Measurements from ENCODE around the gene DCTN3. TPM values are rescaled to one million over a fixed set of nuclear protein-coding genes. Genes with fewer than 3 reads are reported as not detected.

Gene DCTN3
- total and polyA plus RNA-seq, 9 of the 15 experiments (the other 6 are each of a cell fraction or from before 2014, with no cell fraction given), result 11.0 to 51.0 (median 41.9) TPM

- Histone ChIP-seq H2AFZ (ENCODE audit: low read depth, low read length) (no peak overlapping the region), H3K4me3 (no peak overlapping the region), H3K79me2 (ENCODE audit: control insufficient read depth, insufficient read depth, low read length) (no peaks in the 10 kb centered on the region), H3K9me3 (replicated peaks; ENCODE audit: control insufficient read depth, insufficient read depth, low read depth, low read length) (no peaks in the 10 kb centered on the region), H3K36me3 (ENCODE audit: control insufficient read depth, insufficient read depth, low read length) (no peaks in the 10 kb centered on the region), H3K27ac (ENCODE audit: extremely low read depth, low read depth, low read length) (no peak overlapping the region), H4K20me1 (replicated peaks; ENCODE audit: control insufficient read depth, insufficient read depth, low read length) (peaks cover 4% of the 10 kb centered on the region; the same call in 1 of the 2 replicates), H3K9ac (ENCODE audit: insufficient read depth in 1 of 2, low read depth in 2 of 2, low read length in 2 of 2) (no peak overlapping the region), H3K4me2 (ENCODE audit: insufficient read depth, low read length) (no peak overlapping the region), H3K27me3 (ENCODE audit: control insufficient read depth in 2 of 2, insufficient read depth in 2 of 2, low read length in 2 of 2) (peaks cover 13 to 76% of the 10 kb centered on the region in 2 experiments), H3K4me1 (replicated peaks in 1 of 2; ENCODE audit: control insufficient read depth in 2 of 2, insufficient read depth in 2 of 2, low read length in 2 of 2) (no peaks in the 10 kb centered on the region), H3K9me1 (ENCODE audit: control insufficient read depth, insufficient read depth, low read length) (no peaks in the 10 kb centered on the region)
- TF ChIP-seq PHF21A (IDR thresholded peaks at IDR 0.05; ENCODE audit: borderline replicate concordance, low read depth) (no peak), ARNT (IDR thresholded peaks at IDR 0.05) (no peak), BDP1 (IDR thresholded peaks at IDR 0.05; ENCODE audit: insufficient read depth, insufficient read length) (no peak), RHOXF2B (CRISPR knock-in tag; conservative IDR thresholded peaks at IDR 0.05) (no peak)
- TF ChIP-seq, protein P1, sequence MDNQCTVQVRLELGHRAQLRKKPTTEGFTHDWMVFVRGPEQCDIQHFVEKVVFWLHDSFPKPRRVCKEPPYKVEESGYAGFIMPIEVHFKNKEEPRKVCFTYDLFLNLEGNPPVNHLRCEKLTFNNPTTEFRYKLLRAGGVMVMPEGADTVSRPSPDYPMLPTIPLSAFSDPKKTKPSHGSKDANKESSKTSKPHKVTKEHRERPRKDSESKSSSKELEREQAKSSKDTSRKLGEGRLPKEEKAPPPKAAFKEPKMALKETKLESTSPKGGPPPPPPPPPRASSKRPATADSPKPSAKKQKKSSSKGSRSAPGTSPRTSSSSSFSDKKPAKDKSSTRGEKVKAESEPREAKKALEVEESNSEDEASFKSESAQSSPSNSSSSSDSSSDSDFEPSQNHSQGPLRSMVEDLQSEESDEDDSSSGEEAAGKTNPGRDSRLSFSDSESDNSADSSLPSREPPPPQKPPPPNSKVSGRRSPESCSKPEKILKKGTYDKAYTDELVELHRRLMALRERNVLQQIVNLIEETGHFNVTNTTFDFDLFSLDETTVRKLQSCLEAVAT (IDR thresholded peaks at IDR 0.05), result no peak
- no peak for FAIRE-seq
- ChIA-PET POLR2A (no interaction called here), CTCF (ENCODE audit: low intra/inter-chr PET ratio) (no interaction called here)
- no peak for DNase-seq (ENCODE audit: extremely low read depth in 1 of 4, low spot score in 3 of 4)
- intact Hi-C loops (cut with micrococcal nuclease), result no loop called here
- ATAC-seq, result no peak
- no TSS peak for BruUV-seq (replicated peaks)
- whole genome bisulfite sequencing (ENCODE audit: insufficient coverage, low coverage, missing lambda C conversion rate), result 7% methylated on average over 5 of the region's 7 CpGs
- in situ Hi-C loops (cut with MboI), result no loop called here
Observed at GRCh38 chr9:34570809-34571480, 49.4 kb downstream of the DCTN3 start.

Measured in K562 (cell line).